RPMI7951 (cell line): ENCODE results near the gene ST6GALNAC5. TPM values are rescaled to one million over a fixed set of nuclear protein-coding genes. Genes with fewer than 3 reads are reported as not detected.
A peak's percentile ranks its signal among the peaks of the same experiment; 100 is the strongest.

Experiments used
- DNase-seq: peaks from one replicate; pipeline ENCODE4 v3.0.0-alpha.2; 2012; ENCODE audit warnings: low read depth
- total RNA-seq: library from RNA; depleted of rRNA; stranded (reverse); fragments of >200 nt; shearing (Covaris generic); gene quantifications from 2 replicates; pipeline ENCODE4 v1.2.3, GENCODE V29; 2014

ST6GALNAC5 gene
- total RNA-seq, 1 experiment from 2014 or later = 0.24 TPM

DNA sequence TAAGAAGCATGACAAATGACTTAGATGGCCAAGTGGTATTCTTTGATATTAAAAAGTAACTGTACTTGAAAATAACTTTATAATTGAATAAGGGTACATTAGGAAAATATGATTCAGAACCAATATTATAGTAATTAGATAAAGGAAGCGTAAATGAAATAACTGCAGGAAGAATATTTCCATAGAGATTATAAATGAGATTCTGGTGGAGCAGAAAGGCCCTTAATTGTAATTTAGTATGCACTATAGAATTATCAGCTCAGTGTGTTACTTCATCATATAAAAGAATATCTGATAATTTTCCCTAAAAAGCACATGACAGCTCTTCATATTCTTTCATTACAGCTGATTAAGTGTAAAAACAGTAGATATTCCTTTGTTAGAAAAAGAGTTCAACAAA, 180.3 kb downstream of the ST6GALNAC5 start:
- no peak for DNase-seq

DNA sequence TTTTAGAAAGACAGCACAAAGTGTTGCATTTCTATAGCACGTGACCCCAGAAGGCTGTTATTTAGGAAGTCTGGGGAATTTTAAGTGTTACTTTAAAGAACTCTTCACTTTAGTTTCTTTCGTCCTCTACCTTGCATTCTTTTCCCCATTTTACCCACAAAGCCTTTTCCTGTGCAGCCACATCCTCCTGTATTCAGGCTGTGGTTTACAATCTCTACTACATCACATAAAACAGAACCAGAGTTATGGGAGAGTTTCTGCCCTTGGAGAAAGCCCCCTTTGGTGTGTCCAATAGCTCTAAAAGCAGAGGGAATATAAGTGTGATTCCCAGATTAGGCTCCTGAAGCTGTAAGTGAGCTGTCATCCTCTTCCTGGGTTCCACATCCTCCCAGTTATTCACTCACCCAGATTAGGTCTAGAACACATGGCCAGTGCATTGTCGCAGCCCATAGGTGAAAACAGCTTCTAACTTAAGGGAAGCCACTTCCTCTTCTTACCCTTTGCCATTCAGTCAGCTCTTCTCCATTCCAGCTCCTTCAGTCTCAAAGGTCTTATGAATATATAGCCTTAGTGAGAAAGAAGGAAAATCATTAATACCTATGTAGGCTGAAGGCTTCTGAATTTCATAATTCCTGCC, 180.8 kb downstream of the ST6GALNAC5 start:
- no peak for DNase-seq

DNA sequence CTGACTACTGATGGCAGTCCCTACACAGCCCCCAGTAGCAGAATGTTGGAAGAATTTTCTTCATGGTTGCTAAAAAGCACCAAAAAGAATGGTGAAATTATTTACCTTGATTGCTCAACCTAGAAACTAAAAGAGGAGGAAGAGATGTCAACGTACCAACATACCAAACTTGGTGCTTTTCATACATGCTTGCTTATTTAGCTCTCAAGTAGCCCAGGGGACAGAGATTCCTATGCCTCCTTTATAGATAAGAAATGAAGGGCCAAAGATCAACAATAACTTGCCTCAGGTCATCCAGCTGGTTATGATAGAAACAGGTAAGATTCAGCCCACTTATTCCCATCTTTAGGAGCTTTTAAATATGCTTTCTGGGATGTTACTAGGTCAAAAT, 181.3 kb downstream of the ST6GALNAC5 start:
- no peak for DNase-seq

DNA sequence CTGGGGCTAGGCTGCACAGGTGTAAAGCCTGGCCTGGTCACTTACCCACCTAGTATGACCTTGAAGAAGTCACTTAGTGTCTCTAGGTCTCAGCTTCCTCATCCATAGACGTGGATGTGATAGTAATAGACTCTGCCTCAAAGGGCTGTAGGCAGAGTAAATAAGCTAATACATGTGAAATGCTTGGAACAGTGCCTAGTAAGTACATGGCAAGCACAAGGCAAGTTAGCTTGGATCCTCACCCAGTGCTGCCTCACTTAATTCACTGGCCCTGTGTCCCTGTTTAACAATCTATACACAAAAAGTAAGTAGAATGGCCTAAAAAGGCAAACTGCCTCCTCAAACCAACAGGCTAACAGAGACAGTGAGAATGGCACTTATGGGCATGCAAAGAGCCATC, 184.1 kb downstream of the ST6GALNAC5 start:
- no peak for DNase-seq

DNA sequence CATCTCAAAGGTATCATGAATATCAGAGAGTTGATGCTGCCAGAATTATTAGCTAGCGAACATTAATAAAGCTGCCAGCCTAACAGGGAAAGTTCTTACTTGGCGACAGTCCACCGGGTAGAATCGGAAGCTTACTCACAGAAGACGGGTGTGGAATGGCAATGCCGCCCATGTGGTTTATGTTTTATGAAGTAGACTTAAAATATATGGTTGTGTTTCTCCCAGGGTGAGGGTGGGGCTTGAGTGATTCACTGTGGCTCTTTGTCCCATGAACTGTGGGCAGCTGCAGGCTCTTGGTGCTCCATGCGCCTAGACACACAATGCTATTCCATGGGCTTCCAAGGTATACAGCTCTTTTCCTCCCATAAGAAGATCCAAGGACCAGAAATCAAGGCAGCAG, 189.2 kb downstream of the ST6GALNAC5 start:
- DNase-seq = peak; percentile 67

DNA sequence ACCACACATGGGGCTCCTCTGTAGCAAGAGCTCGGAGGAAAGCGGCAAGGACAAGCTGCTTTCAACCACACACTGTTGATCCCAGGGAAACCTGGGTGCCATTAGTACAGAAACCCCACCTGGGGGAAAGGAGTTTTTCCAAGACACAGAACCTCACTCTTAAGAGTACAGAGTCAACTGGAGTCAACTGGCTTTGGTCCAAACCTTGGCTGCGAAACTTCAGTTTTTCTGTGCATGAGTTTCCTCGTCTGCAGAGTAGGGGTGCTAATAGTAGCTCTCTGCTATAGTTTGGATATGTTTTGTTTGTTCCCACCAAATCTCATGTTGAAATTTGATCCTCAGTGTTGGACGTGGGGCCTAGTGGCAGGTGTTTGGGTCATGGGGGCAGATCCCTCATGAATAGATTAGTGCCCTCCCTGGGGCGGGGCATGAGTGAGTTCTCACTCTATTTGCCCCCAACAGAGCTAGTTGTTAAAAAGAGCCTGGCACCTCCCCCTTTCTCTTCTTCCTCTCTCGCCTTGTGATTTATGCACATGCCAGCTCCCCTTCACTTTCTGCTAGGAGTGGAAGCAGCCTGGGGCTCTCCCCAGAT, 190.8 kb downstream of the ST6GALNAC5 start:
- DNase-seq = no peak

DNA sequence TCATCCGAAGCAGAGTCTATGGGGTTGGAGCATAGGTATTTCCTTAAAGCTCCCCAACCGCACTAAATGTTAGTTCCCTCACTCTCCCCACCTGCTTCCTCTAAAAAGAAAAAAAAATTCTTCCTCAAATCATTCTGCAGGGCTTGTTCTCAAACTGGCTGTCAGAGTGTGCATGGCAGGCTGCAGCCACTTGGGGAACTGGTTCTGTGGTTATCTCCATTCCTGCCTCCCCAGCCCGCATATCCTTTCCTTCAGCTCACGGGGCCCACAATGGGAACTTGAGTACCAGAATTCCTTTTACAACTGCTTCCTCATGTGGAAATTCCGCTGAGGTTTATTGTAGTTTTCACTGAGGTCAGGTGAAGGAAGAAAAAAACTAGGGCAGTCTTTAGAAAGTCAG, 192.7 kb downstream of the ST6GALNAC5 start:
- DNase-seq = no peak

DNA sequence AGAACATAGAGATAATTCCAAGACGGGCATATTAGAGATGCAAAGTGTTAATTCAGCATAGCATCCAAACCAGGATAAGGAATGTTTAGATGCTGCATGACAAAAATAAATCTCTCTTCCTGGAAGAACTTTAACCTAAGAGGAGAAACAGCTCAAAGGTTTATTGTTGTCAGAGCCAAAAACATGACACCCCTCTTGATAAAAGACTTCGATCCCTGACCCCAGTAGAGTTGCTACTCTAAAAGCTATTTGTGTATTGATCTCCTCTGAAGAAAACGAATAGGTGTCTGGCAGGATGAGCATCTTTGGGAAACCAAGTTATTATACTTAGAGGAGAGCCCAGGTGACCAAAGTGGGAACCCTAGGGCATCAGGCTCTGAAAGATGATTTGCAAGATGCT, 193.9 kb downstream of the ST6GALNAC5 start:
- DNase-seq = no peak

DNA sequence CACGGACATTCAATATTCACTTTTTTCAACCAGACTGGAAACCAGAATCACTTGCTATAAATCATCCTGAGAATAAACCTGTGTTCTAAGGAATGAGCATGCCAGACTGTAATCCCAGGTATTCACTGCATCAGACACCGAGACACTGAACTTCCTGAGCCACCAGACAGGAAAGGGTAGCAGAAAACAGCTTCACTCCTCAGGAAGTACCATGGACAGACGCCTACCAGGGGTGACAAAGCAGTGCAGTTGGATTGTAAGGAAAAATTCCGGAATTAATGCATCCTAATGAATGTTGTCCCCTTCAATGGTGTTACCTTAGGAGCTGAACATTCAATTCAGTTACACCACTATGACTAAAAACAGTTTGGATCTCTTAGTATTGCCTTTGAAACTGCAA, 195.8 kb downstream of the ST6GALNAC5 start:
- DNase-seq = no peak

DNA sequence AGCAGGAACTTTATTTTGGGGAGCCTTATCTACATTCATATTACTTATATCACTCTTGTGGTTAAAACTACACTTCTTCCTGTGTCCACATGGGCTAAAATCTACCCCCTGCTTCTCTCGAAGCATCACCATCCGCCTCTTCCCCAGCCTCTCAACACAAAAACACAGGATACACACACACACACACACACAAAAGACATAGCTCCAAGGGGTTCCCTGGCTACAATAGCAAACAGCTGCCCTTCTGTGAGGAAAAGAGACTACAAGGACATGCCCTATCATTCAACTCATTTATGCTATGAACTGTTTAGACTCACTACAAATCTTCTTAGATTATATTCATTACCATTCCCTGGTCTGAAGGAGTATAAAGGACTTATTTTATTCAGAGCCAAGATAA, 197.0 kb downstream of the ST6GALNAC5 start:
- no peak for DNase-seq

DNA sequence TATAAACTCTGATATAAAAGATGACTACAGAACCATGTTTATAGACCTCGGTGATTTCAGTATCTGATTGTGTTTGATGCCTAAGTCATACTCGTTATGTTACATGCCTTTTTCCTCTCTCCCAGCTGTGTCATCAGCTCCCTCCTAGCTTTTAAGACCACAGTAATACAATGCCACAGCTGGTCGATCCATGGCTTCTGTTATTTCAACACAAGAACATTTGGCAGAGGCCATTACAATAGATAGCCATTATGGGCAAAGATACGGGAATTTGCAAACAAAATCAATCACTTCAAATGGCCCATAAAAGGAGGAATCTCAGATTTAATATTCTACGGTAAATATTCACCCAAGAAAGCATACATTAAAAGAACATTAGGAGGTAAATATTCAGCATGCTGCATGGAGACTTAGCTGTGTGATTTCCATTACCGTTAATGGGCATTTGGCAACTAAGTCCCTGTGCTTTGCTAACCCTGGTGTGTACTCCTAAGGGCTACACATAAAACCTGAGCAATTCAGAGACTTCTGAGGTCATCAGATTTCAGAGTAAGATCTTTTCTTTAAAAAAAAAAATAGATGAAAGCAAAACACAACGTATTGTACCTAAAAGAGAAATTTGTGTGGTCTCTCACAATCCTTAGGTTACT, 198.5 kb downstream of the ST6GALNAC5 start:
- DNase-seq = no peak

DNA sequence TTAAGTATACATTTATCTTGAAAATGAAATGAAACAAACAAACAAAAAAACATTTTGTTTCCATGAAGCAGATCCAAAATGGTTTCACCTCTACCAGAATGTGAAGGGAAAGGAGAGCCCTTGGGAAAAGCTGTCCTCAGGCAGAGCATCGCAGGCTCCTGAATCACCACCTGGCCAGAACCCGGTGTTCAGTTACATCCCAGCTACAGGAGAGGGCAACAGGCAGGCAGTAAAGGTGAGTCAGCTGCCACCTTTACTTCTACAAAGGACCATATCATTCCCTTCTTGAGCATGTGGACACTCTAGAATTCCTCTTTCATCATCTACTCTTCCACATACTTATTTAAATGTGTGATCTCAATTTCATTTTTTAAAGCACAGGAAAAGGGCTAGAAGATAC, 200.7 kb downstream of the ST6GALNAC5 start:
- DNase-seq = no peak

DNA sequence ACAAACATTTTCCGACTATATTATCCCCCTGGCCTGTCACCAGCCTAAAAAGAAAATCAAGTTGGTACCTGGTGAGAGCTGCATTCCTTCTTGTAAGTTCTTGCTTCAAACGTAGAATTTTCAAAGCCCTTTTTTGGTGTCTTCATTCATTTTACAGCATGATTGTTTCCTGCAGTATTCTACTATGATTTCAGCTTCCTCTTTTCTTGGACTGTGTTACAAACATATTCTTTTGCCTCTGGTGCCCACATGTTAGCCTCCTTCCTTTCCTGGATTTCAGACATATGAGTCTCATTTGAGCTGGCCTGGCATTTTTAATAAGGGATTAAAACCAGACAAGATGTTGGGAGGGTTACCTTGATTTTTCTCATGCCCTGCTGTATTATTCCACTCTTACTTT, 209.5 kb downstream of the ST6GALNAC5 start:
- DNase-seq = no peak

DNA sequence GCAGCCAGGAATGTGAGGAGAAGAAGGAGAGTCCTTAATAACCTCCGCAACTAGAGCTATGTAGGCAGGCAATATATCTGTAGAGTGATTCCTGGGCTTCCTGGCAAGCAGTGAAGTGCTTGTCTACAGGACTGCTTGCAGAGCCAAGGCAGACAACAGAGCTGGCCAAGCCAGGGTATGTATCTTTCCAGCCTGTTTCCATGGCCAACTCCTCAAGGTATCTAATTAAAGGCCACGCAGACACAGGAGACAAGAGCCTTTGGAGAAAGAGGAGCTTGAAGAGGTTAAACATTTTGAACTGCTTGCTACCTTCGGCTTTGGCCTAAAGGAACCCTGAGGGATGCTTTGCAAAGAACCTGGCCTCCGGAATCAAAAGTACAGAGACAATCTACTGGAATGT, 214.6 kb downstream of the ST6GALNAC5 start:
- DNase-seq = no peak

DNA sequence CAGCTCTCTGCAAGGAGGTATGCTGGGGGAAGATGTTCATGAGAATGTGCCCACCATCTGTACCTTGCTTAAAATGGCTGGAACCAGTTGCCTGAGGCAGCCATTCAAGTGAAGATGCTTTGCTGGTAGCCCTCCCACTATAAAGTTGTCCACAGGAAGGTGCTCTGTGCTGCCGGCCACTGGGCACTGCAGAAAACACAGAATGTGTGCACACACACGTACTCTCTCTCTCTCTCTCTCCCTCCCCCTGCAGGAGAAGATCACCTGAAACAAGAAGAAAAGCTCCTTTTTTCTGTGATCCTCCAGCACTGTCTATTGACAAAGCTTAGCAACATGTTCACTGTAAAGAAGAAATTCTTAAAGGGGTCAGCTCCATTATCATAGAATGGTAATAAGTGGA, 217.2 kb downstream of the ST6GALNAC5 start:
- no peak for DNase-seq

DNA sequence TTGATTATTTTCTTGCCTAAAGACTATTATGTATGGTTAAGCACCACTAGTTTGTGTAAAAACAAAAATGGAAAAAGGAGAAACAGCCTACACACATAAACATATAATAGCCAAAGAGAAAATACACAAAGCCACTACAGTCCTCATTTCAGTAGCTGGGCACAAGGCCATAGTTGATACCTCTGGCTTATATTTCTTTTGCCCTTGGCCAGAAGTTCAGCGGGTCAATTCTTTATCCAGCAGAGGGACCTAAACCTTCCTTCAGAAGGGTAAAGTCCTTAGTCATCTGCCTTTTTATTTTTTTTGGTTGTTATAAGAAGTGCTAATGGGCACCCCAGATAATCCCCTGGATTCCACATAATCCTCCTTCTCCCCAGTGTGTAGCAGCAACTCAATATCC, 217.8 kb downstream of the ST6GALNAC5 start:
- no peak for DNase-seq

DNA sequence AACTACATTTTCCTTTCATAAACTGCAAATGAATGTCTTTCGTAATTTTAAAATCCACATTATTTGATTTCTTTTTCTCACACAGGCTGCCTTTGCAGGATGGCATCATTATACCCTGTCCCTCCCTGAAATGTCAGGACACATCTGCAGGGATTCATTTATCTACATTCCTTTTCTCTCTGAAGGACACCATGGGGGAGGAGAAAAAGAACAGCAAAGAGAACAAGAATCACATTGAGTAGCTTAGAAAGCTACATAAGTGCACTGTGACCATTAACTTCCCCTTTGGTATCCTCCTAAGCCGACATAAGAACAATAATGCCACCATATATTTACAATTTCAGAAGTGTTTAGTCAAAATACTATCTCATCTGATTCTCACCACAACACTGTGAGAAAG, 222.5 kb downstream of the ST6GALNAC5 start:
- no peak for DNase-seq

DNA sequence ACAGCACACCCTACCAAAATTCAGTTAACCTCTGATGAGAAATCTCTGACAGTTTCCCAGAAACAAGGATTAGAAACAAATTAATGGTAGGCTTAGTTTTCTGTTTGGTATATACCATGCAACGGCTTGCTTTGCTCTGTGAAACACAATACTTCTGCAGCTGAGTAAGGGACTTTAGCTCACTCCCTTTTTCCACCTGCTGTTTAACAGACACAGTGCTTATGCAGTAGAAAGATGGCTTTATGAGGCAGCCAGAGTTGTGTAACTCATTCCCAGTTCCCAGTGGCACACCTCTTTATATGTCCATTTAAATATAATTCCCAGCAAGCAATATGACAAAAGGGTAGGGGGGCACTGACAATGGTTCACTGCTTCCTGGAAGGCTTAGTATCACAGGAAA, 228.0 kb downstream of the ST6GALNAC5 start:
- DNase-seq = no peak

DNA sequence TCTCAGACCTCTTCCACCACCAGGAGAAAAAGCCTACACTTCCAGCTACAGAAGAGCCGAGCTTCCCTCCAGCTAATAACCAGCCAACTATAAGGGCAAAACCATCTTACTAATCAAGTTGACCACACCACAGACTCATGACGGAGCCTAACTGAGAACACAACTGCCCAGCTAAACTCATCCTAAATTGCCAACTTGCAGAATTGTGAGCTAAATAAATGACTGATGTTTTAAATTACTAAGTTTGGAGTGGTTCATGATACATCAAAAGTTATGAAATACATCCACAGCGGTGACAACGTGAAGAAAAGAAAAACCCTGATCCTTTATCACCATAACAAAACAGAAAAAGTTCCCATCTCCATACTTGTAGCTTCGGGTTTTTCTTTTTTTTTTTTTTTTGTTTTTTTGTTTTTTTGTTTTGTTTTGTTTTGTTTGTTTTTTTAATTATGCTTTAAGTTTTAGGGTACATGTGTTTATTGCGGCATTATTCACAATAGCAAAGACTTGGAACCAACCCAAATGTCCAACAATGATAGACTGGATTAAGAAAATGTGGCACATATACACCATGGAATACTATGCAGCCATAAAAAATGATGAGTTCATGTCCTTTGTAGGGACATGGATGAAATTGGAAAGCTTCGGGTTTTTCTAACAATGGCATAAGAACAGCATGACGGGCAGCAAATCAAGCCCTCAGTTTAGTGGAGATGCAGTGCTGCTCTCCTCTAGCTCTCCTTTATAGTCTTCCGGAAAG, 229.4 kb downstream of the ST6GALNAC5 start:
- no peak for DNase-seq

DNA sequence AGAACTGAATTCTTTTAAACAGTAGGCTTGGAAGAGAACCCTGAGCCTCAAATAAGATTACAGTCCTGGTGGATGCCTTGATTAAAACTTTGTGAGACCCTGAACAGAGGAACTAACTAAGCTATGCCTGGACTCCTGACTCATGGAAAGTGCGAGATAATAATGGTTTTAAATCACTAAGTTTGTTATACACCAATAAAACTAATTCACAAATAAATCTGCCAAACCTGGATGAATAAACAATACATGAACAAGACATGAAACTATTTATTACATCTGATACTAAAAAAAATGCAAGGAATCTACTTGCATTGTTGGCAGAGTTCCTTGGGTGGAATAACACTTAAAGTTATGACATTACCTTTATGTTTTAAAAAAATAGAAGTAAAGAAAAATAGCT, 233.6 kb downstream of the ST6GALNAC5 start:
- DNase-seq = no peak

DNA sequence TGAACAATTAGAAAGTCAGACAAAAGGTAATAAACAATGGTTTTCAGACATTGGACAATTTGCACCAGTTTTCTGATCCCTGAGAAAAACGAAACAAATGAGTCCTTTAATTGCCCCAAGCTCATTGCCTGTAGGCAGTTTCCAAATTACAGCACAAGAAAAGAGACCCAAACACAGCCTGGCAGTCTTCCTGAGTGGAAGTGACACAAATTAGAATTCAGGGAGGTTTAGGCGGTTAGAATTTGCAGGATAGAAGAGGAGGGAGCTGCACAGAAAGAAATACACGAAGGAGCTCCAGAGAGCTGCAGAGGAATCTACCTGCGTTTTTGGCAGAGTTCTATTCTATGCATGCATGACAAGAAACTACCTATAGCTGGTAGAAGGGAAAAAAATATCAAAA, 236.2 kb downstream of the ST6GALNAC5 start:
- no peak for DNase-seq

DNA sequence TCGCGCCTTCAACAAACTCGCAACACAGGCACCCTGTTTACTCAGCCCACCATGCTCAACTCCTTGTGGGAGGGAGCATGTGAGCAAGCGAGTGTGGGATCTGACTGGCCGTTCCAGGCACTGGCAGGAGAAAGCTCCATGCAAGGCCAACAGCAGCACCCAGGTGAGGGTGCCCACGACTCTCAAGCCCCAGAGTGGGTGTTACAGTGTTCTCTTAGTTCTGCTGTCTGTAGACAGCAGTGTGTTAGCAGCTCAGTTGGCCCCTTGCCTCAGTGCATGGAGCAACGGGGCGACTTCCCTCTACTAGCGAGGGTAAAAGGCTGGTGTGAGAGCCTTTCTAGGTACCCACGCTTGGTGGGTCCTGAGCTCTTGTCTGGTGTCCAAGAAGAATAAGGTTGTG, 237.4 kb downstream of the ST6GALNAC5 start:
- no peak for DNase-seq
